H9 (cell line): Measurements from ENCODE around the gene MORC1. TPM values are rescaled to one million over a fixed set of nuclear protein-coding genes. Genes with fewer than 3 reads are reported as not detected.

Experiments
- DNase-seq: peaks from one replicate; pipeline ENCODE4 v3.0.0-alpha.2; 2017
- H2AFZ ChIP-seq: one replicate; pipeline ENCODE4 v1.6.1; 2013; ENCODE audit warnings: mild to moderate bottlenecking, low read length, control low read depth, moderate library complexity
- H2AK5ac ChIP-seq: 2 replicates; pipeline ENCODE4 v1.6.1; 2013; ENCODE audit warnings: low read length, control low read depth, mixed read lengths; ENCODE audit not compliant: insufficient read length
- H2BK120ac ChIP-seq: one replicate; pipeline ENCODE4 v1.6.1; 2013; ENCODE audit warnings: low read depth, mild to moderate bottlenecking, low read length, control low read depth, inconsistent platforms; ENCODE audit not compliant: poor library complexity, severe bottlenecking
- H2BK12ac ChIP-seq: 2 replicates; pipeline ENCODE4 v1.6.1; 2013; ENCODE audit warnings: low read length, control low read depth, mixed read lengths, low read depth; ENCODE audit not compliant: insufficient read length
- H2BK15ac ChIP-seq: 2 replicates; pipeline ENCODE4 v1.6.1; 2013; ENCODE audit warnings: low read depth, low read length, control low read depth
- H2BK20ac ChIP-seq: one replicate; pipeline ENCODE4 v1.6.1; 2013; ENCODE audit warnings: low read depth, mild to moderate bottlenecking, low read length, control low read depth, inconsistent platforms; ENCODE audit not compliant: poor library complexity, severe bottlenecking
- H2BK5ac ChIP-seq: 2 replicates; pipeline ENCODE4 v1.6.1; 2013; ENCODE audit warnings: low read length, control low read depth, mixed read lengths; ENCODE audit not compliant: insufficient read length
- H3K14ac ChIP-seq: 2 replicates; pipeline ENCODE4 v1.6.1; 2013; ENCODE audit warnings: low read length, control low read depth; ENCODE audit not compliant: insufficient read depth
- H3K18ac ChIP-seq: 2 replicates; pipeline ENCODE4 v1.6.1; 2013; ENCODE audit warnings: low read depth, mild to moderate bottlenecking, mixed read lengths, low read length, control low read depth; ENCODE audit not compliant: insufficient read length
- H3K23ac ChIP-seq: 2 replicates; pipeline ENCODE4 v1.6.1; 2013; ENCODE audit warnings: low read length, control low read depth, mixed read lengths, low read depth; ENCODE audit not compliant: insufficient read length
- H3K23me2 ChIP-seq: 2 replicates; pipeline ENCODE4 v1.6.1; 2013; ENCODE audit warnings: low read depth, mild to moderate bottlenecking, mixed read lengths, low read length, control low read depth; ENCODE audit not compliant: insufficient read length, poor library complexity, severe bottlenecking
- H3K27ac ChIP-seq: 2 replicates; pipeline ENCODE4 v1.5.1; 2013; ENCODE audit warnings: low read length, control low read depth, mixed read lengths, low read depth; ENCODE audit not compliant: insufficient read length
- H3K27me3 ChIP-seq: 2 replicates; pipeline ENCODE4 v1.6.1; 2013; ENCODE audit warnings: low read length, control low read depth, inconsistent platforms; ENCODE audit not compliant: insufficient read depth
- H3K4ac ChIP-seq: 2 replicates; pipeline ENCODE4 v1.6.1; 2013; ENCODE audit warnings: low read depth, mild to moderate bottlenecking, control low read depth, inconsistent platforms, low read length, moderate library complexity
- H3K4me1 ChIP-seq: 2 replicates; pipeline ENCODE4 v1.6.1; 2013; ENCODE audit warnings: low read length, control low read depth, inconsistent platforms; ENCODE audit not compliant: insufficient read depth
- H3K4me2 ChIP-seq: 2 replicates; pipeline ENCODE4 v1.6.1; 2013; ENCODE audit warnings: low read length, control low read depth, mixed read lengths; ENCODE audit not compliant: insufficient read length, insufficient read depth
- H3K56ac ChIP-seq: 2 replicates; pipeline ENCODE4 v1.6.1; 2013; ENCODE audit warnings: low read depth, mild to moderate bottlenecking, mixed read lengths, low read length, control low read depth; ENCODE audit not compliant: insufficient read length
- H3K79me1 ChIP-seq: 2 replicates; pipeline ENCODE4 v1.6.1; 2013; ENCODE audit warnings: low read depth, mild to moderate bottlenecking, moderate library complexity, low read length, control low read depth, inconsistent platforms; ENCODE audit not compliant: insufficient read depth, poor library complexity, severe bottlenecking
- H3K79me2 ChIP-seq: 2 replicates; pipeline ENCODE4 v1.6.1; 2013; ENCODE audit warnings: low read length, control low read depth, inconsistent platforms; ENCODE audit not compliant: insufficient read depth
- H3K9ac ChIP-seq: 2 replicates; pipeline ENCODE4 v1.6.1; 2013; ENCODE audit warnings: low read length, control low read depth, mixed read lengths; ENCODE audit not compliant: insufficient read length; ENCODE audit errors: extremely low read depth
- H3K9me3 ChIP-seq: one replicate; pipeline ENCODE4 v1.6.1; 2013; ENCODE audit warnings: low read depth, low read length, inconsistent platforms; ENCODE audit not compliant: control insufficient read depth
- H3T11ph ChIP-seq: one replicate; pipeline ENCODE4 v1.6.1; 2013; ENCODE audit warnings: mild to moderate bottlenecking, low read length, control low read depth, inconsistent platforms
- H4K20me1 ChIP-seq: one replicate; pipeline ENCODE4 v1.6.1; 2013; ENCODE audit not compliant: control insufficient read depth, insufficient read length, insufficient read depth
- H4K5ac ChIP-seq: 2 replicates; pipeline ENCODE4 v1.6.1; 2013; ENCODE audit warnings: low read depth, mild to moderate bottlenecking, mixed read lengths, low read length, control low read depth; ENCODE audit not compliant: insufficient read length
- H4K8ac ChIP-seq: replicated peaks from 2 replicates; pipeline ENCODE4 v1.6.1; 2013; ENCODE audit warnings: low read length, control low read depth, mixed read lengths, low read depth; ENCODE audit not compliant: insufficient read length
- H4K91ac ChIP-seq: 2 replicates; pipeline ENCODE4 v1.6.1; 2013; ENCODE audit warnings: low read depth, mild to moderate bottlenecking, moderate library complexity, mixed read lengths, low read length, control low read depth; ENCODE audit not compliant: insufficient read length
- H3K27ac Mint-ChIP-seq, 3 experiments: 2 replicates in 2 of 3; 3 replicates in 1 of 3; pipeline ENCODE4 v1.8.0; 2020 to 2021; ENCODE audit warnings: mixed read lengths in 3 of 3, mild to moderate bottlenecking in 1 of 3, moderate library complexity in 1 of 3
- H3K27me3 Mint-ChIP-seq: 2 replicates; pipeline ENCODE4 v1.8.0; 2021; ENCODE audit warnings: low read depth, mild to moderate bottlenecking, moderate library complexity, mixed read lengths
- H3K36me3 Mint-ChIP-seq, 3 experiments: 2 replicates in 2 of 3; 3 replicates in 1 of 3; pipeline ENCODE4 v1.8.0; 2020 to 2021; ENCODE audit warnings: low read depth in 3 of 3, mixed read lengths in 3 of 3; ENCODE audit not compliant: insufficient read depth in 1 of 3
- H3K4me1 Mint-ChIP-seq, 2 experiments: 2 replicates each; pipeline ENCODE4 v1.8.0; 2020; ENCODE audit warnings: mixed read lengths in 2 of 2
- H3K4me3 Mint-ChIP-seq, 2 experiments: 2 replicates in 1 of 2; 3 replicates in 1 of 2; pipeline ENCODE4 v1.8.0; 2020 to 2021; ENCODE audit warnings: mild to moderate bottlenecking in 2 of 2, mixed read lengths in 2 of 2, moderate library complexity in 1 of 2
- H3K9me3 Mint-ChIP-seq, 2 experiments: 2 replicates in 1 of 2; 3 replicates in 1 of 2; pipeline ENCODE4 v1.8.0; 2020; ENCODE audit warnings: mild to moderate bottlenecking in 2 of 2, mixed read lengths in 2 of 2, moderate library complexity in 1 of 2
- WGBS: extraction: QIAGEN DNeasy Blood & Tissue Kit; methylation state at CpG from one replicate; pipeline ENCODE4 v1.1.7; 2013; ENCODE audit warnings: missing lambda C conversion rate, low lambda C conversion rate, mixed read lengths; ENCODE audit not compliant: insufficient read length; ENCODE audit errors: extremely low coverage; 5-methylcytosine and 5-hydroxymethylcytosine counted together
- total RNA-seq: library from RNA; stranded (reverse); gene quantifications from 2 replicates; pipeline ENCODE4 v1.2.1, GENCODE V29; 2021
- TF ChIP-seq, protein P1 (sequence below): fragments of 200-600 bp; sonication (generic); conservative IDR thresholded peaks from 3 replicates; pipeline ENCODE4 v1.8.0; 2021; ENCODE audit warnings: antibody characterized with exemption, mild to moderate bottlenecking

MORC1 gene
- total RNA-seq, 1 experiment from 2014 or later = not detected

DNA sequence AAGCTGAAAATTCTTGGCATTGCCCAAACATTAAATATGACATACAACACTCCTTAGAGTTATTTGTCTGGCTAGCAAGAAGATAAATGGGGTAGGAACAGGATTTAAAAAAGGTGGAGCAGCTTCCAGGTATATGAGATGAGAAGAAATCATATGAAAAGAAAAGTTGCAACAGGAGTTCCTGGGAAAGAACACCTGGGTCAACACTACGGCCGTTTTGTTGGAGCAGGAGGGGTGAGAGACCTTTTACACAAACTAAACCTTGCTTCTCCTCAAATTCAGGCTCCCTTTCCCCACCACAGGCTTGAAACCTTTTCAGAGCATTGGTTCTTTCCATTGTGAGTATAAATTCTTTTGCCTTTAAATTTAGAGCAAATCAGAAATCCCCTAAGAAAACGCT lies 145.5 kb downstream of the MORC1 start:
- Histone ChIP-seq H2AFZ (no peak overlapping the region), H2BK15ac (no peak overlapping the region), H4K91ac (no peak overlapping the region), H2AK5ac (no peak overlapping the region), H3K27me3 (no peaks in the 10 kb centered on the region), H3T11ph (no peak overlapping the region), H4K8ac (no peak overlapping the region), H3K79me2 (no peaks in the 10 kb centered on the region), H3K4me1 (no peaks in the 10 kb centered on the region), H2BK12ac (no peak overlapping the region), H3K9me3 (no peaks in the 10 kb centered on the region), H2BK20ac (no peak overlapping the region), H3K23ac (no peak overlapping the region), H3K4me2 (no peak overlapping the region), H3K9ac (no peak overlapping the region), H4K20me1 (no peaks in the 10 kb centered on the region), H3K18ac (no peak overlapping the region), H3K4ac (no peak overlapping the region), H3K56ac (no peak overlapping the region), H3K79me1 (no peaks in the 10 kb centered on the region), H3K27ac (no peak overlapping the region), H3K23me2 (no peaks in the 10 kb centered on the region), H3K14ac (no peak overlapping the region), H2BK120ac (no peak overlapping the region), H2BK5ac (no peak overlapping the region), H4K5ac (no peak overlapping the region)
- H3K4me3 Mint-ChIP-seq = no peak overlapping the region
- TF ChIP-seq, protein P1, sequence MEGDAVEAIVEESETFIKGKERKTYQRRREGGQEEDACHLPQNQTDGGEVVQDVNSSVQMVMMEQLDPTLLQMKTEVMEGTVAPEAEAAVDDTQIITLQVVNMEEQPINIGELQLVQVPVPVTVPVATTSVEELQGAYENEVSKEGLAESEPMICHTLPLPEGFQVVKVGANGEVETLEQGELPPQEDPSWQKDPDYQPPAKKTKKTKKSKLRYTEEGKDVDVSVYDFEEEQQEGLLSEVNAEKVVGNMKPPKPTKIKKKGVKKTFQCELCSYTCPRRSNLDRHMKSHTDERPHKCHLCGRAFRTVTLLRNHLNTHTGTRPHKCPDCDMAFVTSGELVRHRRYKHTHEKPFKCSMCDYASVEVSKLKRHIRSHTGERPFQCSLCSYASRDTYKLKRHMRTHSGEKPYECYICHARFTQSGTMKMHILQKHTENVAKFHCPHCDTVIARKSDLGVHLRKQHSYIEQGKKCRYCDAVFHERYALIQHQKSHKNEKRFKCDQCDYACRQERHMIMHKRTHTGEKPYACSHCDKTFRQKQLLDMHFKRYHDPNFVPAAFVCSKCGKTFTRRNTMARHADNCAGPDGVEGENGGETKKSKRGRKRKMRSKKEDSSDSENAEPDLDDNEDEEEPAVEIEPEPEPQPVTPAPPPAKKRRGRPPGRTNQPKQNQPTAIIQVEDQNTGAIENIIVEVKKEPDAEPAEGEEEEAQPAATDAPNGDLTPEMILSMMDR = no peak
- no peaks in the 10 kb centered on the region for H3K27me3 Mint-ChIP-seq
- no peak for DNase-seq
- WGBS = no CpG with 5 or more reads among the region's 3 CpGs
- no peak overlapping the region for H3K27ac Mint-ChIP-seq
- H3K36me3 Mint-ChIP-seq = no peaks in the 10 kb centered on the region
- H3K9me3 Mint-ChIP-seq = no peaks in the 10 kb centered on the region
- H3K4me1 Mint-ChIP-seq = peaks cover 0 to 3% of the 10 kb centered on the region in 2 experiments; a peak in 1 of 4 replicates
